Heart right ventricle (tissue), 16 donors: ENCODE measurements around the gene CBX6. TPM values are rescaled to one million over a fixed set of nuclear protein-coding genes. Genes with fewer than 3 reads are reported as not detected.

Experiments
- ATAC-seq, 8 donors: fragments of 200-7000 bp; cut with Tn5 transposase; one replicate each; pipeline ENCODE4 v1.9.1; 2020; ENCODE audit warnings: mild to moderate bottlenecking in 8 of 8, moderate library complexity in 8 of 8, moderate number of reproducible peaks in 1 of 8
- DNase-seq, 2 donors: peaks; one replicate each; pipeline ENCODE4 v3.0.0-alpha.2; 2020
- H3K27ac ChIP-seq, 10 donors: fragments of 200-600 bp; sonication (generic) in 2 of 10; one replicate each; pipeline versions ENCODE4 v1.5.0 to v1.8.0; 2020 to 2022; ENCODE audit warnings: mild to moderate bottlenecking in 3 of 10
- H3K27me3 ChIP-seq, 7 donors: fragments of 200-600 bp; one replicate each; pipeline ENCODE4 v1.8.0; 2021 to 2022; ENCODE audit warnings: mild to moderate bottlenecking in 2 of 7
- H3K36me3 ChIP-seq, 9 donors: fragments of 200-600 bp; sonication (generic) in 1 of 9; one replicate each; pipeline versions ENCODE4 v1.5.0 to v1.8.0; 2020 to 2022; ENCODE audit warnings: mild to moderate bottlenecking in 2 of 9
- H3K4me1 ChIP-seq, 9 donors: fragments of 200-600 bp; sonication (generic) in 1 of 9; one replicate each; pipeline versions ENCODE4 v1.5.0 to v1.8.0; 2020 to 2022; ENCODE audit warnings: mild to moderate bottlenecking in 4 of 9
- H3K4me3 ChIP-seq, 10 donors: fragments of 200-600 bp; sonication (generic) in 2 of 10; one replicate each; pipeline versions ENCODE4 v1.5.0 to v1.8.0; 2020 to 2022; ENCODE audit warnings: mild to moderate bottlenecking in 7 of 10, moderate library complexity in 2 of 10
- H3K9me3 ChIP-seq, 11 donors: fragments of 200-600 bp in 10 of 11; sonication (generic) in 2 of 11; one replicate each; pipeline versions ENCODE4 v1.5.0 to v1.8.0; 2013 to 2022; ENCODE audit warnings: mild to moderate bottlenecking in 2 of 11, control low read depth in 1 of 11, moderate library complexity in 1 of 11
- whole genome bisulfite sequencing, 2 donors: extraction: QIAGEN DNeasy Blood & Tissue Kit; methylation state at CpG; one replicate each; pipeline ENCODE4 v1.1.7; 2013; ENCODE audit warnings: inconsistent platforms in 1 of 2; 5-methylcytosine and 5-hydroxymethylcytosine counted together
- intact Hi-C, 10 donors: fragments of 100-400 bp; cut with DNase I; formaldehyde crosslinking; loops; one replicate each; pipeline versions ENCODE4 v1.11.1 to v1.14.2; 2022
- polyA plus RNA-seq, 2 donors: library from polyadenylated mRNA; stranded (reverse); fragments of 200-250 nt; gene quantifications; one replicate each; pipeline ENCODE4 v1.2.3, GENCODE V29; 2013
- total RNA-seq, 10 donors: library from RNA; stranded (reverse); fragmentation: NEBNext Ultra II Directional in 3 of 10; extraction: Animal tissue kit (Norgen Biotek cat#: 25700) in 3 of 10; gene quantifications; one replicate each; pipeline versions ENCODE4 v1.2.1 to v1.2.4, GENCODE V29; 2021 to 2023
- TF ChIP-seq, protein P1 (sequence below), 9 donors: fragments of 200-600 bp; sonication (generic) in 2 of 9; IDR thresholded peaks; one replicate each; pipeline versions ENCODE4 v1.5.0 to v1.8.0; 2021 to 2022; ENCODE audit warnings: antibody characterized with exemption in 9 of 9, mild to moderate bottlenecking in 5 of 9, moderate library complexity in 1 of 9
- donor health status: Arrhythmogenic right ventricular cardiomyopathy.
- donor health status: ischemic (EF 13 %, LVEDD 7.1; RV severe dilation, severe dysfunction).
- donor health status: healthy with polysubstance abuse.
- donor health status: DM: no; HTN: yes; CAD: no.
- donor health status: DM: no; HTN: no; CAD: no.
- donor health status: ischemic (EF 25% LVEDD 6.9; RV normal size, moderate dysfunction).
- donor health status: ischemic (EF 25% LVEDD 5.7; RV mildly dilated, moderate dysfunction).
- donor health status: healthy.
- donor health status: DM: yes; HTN: yes; CAD: no.
- donor health status: Ischemic cardiomyopathy.
- donor health status: ischemic (EF 35%, LVEDD 5.7; RV mildly dilated, moderate dysfunction).
- donor health status: nonischemic (EF 11% LVEDD 7.7; RV severe dilation, severe dysfunction).
- donor health status: DM: yes; HTN: yes; CAD: no.
- donor health status: PGD.
- donor health status: ischemic (EF 29% LVEDD 5.4; RV normal size, mild dysfunction).
- donor health status: nonischemic (EF 23%, LVEDD 6.1; RV moderate dilation, normal function).

CBX6 gene
- total and polyA plus RNA-seq, 12 donors, result 17.4 to 49.1 (median 35.1) TPM

DNA sequence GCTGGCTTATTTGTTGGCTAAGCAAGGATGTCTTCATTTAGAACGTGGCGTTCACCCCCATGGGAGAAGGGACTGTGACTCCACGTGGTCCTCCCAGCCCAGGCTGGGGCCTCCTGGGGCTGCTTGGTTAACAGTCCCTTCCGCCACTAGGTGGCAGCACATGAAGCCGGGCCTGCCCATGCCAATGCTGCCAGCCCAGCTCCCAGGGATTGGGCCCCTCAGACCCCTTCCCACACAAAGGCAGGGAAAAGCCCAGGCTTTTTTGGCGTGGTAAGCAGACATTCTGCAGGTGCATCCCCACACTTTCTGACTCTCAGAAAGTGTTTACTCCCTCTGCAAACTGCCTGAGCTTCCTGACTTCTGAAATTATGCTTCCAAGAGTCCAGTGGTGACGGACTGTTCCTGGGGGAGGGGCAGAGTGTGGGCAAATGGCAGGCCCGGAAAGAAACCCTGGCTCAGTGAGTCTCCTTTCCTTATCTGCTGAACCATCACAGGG is 3.1 kb downstream of the CBX6 start:
- intact Hi-C loops, result loop anchor here in 7 of 10 donors (1.0 to 10.0 kb wide), 11 partner anchors 94 to 446 kb away; partner anchors contain the start of gene RPL3 (in 1 of the 7)
- DNase-seq (peak; percentile 80 to 85), ATAC-seq (peak in 7 of 8 donors; percentile 22 to 49 (median 39))
- no peaks in the 10 kb centered on the region for H3K27me3 ChIP-seq
- 9 to 10% methylated on average over 8 of the region's 8 CpGs for WGBS, 2 donors
- H3K36me3 ChIP-seq, result peaks cover 0 to 54% (median 16%) of the 10 kb centered on the region in 9 donors
- no peak overlapping the region for H3K4me3 ChIP-seq
- TF ChIP-seq, protein P1, sequence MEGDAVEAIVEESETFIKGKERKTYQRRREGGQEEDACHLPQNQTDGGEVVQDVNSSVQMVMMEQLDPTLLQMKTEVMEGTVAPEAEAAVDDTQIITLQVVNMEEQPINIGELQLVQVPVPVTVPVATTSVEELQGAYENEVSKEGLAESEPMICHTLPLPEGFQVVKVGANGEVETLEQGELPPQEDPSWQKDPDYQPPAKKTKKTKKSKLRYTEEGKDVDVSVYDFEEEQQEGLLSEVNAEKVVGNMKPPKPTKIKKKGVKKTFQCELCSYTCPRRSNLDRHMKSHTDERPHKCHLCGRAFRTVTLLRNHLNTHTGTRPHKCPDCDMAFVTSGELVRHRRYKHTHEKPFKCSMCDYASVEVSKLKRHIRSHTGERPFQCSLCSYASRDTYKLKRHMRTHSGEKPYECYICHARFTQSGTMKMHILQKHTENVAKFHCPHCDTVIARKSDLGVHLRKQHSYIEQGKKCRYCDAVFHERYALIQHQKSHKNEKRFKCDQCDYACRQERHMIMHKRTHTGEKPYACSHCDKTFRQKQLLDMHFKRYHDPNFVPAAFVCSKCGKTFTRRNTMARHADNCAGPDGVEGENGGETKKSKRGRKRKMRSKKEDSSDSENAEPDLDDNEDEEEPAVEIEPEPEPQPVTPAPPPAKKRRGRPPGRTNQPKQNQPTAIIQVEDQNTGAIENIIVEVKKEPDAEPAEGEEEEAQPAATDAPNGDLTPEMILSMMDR (IDR thresholded peaks at IDR 0.05), result peak; percentile 86 to 96 (median 94)
- no peaks in the 10 kb centered on the region for H3K9me3 ChIP-seq
- H3K4me1 ChIP-seq, result peaks cover 31 to 83% (median 67%) of the 10 kb centered on the region in 9 donors
- peak overlapping the region in 1 of 10 donors; percentile 3 for H3K27ac ChIP-seq

DNA sequence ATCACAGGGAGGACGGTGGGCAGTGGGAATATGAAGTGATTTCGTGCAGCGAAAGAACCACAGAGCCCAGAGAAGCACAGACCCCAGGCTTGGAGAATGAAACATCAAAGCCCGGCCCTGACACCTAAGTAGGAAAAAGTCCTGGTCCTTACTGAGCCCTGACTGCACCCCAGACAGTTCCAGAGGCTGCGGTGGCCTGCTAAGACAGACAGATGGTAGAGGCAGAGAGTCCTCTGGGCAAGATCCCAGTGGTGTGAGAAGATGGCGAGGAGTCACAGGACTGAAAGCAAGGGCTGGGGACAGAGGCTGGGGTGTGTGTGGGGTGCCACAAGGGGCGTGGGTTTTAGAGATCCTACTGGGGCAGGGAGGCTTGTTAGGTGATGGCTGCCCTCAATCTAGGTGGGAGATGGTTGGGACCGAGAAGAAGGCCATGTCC is 3.7 kb downstream of the CBX6 start:
- Histone ChIP-seq H3K27ac (no peak overlapping the region), H3K4me3 (no peak overlapping the region), H3K9me3 (no peaks in the 10 kb centered on the region), H3K36me3 (peaks cover 0 to 54% (median 16%) of the 10 kb centered on the region in 9 donors), H3K4me1 (peaks cover 31 to 85% (median 65%) of the 10 kb centered on the region in 9 donors), H3K27me3 (no peaks in the 10 kb centered on the region)
- no peak for DNase-seq
- 87 to 90% methylated on average over 8 of the region's 8 CpGs for WGBS, 2 donors
- no peak for ATAC-seq
- intact Hi-C loops, result loop anchor here in 7 of 10 donors (2.0 to 10.0 kb wide), 10 partner anchors 94 to 446 kb away; partner anchors contain the start of gene RPL3 (in 1 of the 7)
- TF ChIP-seq, protein P1 (IDR thresholded peaks at IDR 0.05), result no peak

GRCh38 chr22:38867471-38868285 is 4.3 kb downstream of the CBX6 start:
- 78 to 84% methylated on average over 18 of the region's 18 CpGs for WGBS, 2 donors
- DNase-seq (no peak), ATAC-seq (no peak)
- TF ChIP-seq, protein P1 (IDR thresholded peaks at IDR 0.05), result no peak
- Histone ChIP-seq H3K27me3 (no peaks in the 10 kb centered on the region), H3K36me3 (peaks cover 0 to 54% (median 16%) of the 10 kb centered on the region in 9 donors), H3K27ac (peak overlapping the region in 1 of 10 donors; percentile 9), H3K4me1 (peaks cover 35 to 89% (median 63%) of the 10 kb centered on the region in 9 donors), H3K4me3 (no peak overlapping the region), H3K9me3 (no peaks in the 10 kb centered on the region)
- intact Hi-C loops, result loop anchor here in 7 of 10 donors (2.0 to 10.0 kb wide), 10 partner anchors 93 to 447 kb away; partner anchors contain the start of gene RPL3 (in 1 of the 7)

- Histone ChIP-seq H3K4me3 (no peak overlapping the region), H3K9me3 (no peaks in the 10 kb centered on the region), H3K27me3 (no peaks in the 10 kb centered on the region), H3K36me3 (peaks cover 0 to 54% (median 16%) of the 10 kb centered on the region in 9 donors), H3K4me1 (peaks cover 36 to 95% (median 69%) of the 10 kb centered on the region in 9 donors), H3K27ac (peak overlapping the region in 1 of 10 donors; percentile 9)
- ATAC-seq, result no peak
- intact Hi-C loops, result loop anchor here in 6 of 10 donors (5.0 to 10.0 kb wide), 8 partner anchors 92 to 448 kb away; partner anchors contain the start of gene RPL3 (in 1 of the 6)
- TF ChIP-seq, protein P1 (IDR thresholded peaks at IDR 0.05), result no peak
- no peak for DNase-seq
- 71 to 77% methylated on average over 13 of the region's 13 CpGs for WGBS, 2 donors
Observed at GRCh38 chr22:38867124-38867455, 4.9 kb downstream of the CBX6 start.
